Measurements from ENCODE around the gene MFAP3L. TPM values are rescaled to one million over a fixed set of nuclear protein-coding genes. Genes with fewer than 3 reads are reported as not detected.

The MFAP3L gene
- total RNA-seq, 1 experiment from 2014 or later: 5.1 TPM

DNA sequence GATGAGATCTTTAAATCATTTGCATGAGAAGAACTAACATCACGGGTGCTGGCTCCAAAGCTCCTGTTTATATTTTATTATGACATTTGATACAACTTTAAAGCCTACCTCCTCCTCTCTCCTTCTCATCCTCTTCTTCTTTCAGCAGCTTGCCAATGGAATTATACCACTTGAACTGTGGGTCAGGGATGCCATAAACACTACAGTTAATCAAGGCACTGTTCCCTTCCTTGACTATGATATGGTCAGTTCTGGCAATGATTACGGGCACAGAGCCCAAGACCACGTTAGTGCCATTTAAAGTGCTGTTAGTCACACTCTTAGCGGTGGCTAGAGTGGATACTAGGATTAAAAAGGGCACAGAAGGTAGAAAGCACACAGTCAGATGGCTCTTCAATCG lies 20.7 kb downstream of the MFAP3L start:
- Histone ChIP-seq H3K23me2 (ENCODE audit: insufficient read length, low read depth, low read length, poor library complexity, severe bottlenecking) (no peaks in the 10 kb centered on the region), H3K9ac (ENCODE audit: extremely low read depth, insufficient read length, low read length) (no peak overlapping the region), H2BK15ac (ENCODE audit: low read depth, low read length) (no peak overlapping the region), H4K20me1 (ENCODE audit: control insufficient read depth, insufficient read depth, insufficient read length) (no peaks in the 10 kb centered on the region), H3T11ph (ENCODE audit: low read length) (no peak overlapping the region), H3K18ac (ENCODE audit: insufficient read length, low read depth, low read length) (no peak overlapping the region), H3K4ac (ENCODE audit: low read depth, low read length) (no peak overlapping the region), H3K23ac (ENCODE audit: insufficient read length, low read depth, low read length) (no peak overlapping the region), H2BK120ac (ENCODE audit: low read depth, low read length, poor library complexity, severe bottlenecking) (no peak overlapping the region), H2BK20ac (ENCODE audit: low read depth, low read length, poor library complexity, severe bottlenecking) (no peak overlapping the region), H3K79me2 (ENCODE audit: insufficient read depth, low read length) (no peaks in the 10 kb centered on the region), H3K4me2 (ENCODE audit: insufficient read depth, insufficient read length, low read length) (no peak overlapping the region), H4K5ac (ENCODE audit: insufficient read length, low read depth, low read length) (no peak overlapping the region), H2BK12ac (ENCODE audit: insufficient read length, low read depth, low read length) (no peak overlapping the region), H2BK5ac (ENCODE audit: insufficient read length, low read length) (no peak overlapping the region), H3K27me3 (ENCODE audit: insufficient read depth, low read length) (no peaks in the 10 kb centered on the region), H3K9me3 (ENCODE audit: control insufficient read depth, low read depth, low read length) (no peaks in the 10 kb centered on the region), H3K56ac (ENCODE audit: insufficient read length, low read depth, low read length) (no peak overlapping the region), H3K4me1 (ENCODE audit: insufficient read depth, low read length) (peaks cover 7% of the 10 kb centered on the region; the same call in 1 of the 2 replicates), H3K27ac (ENCODE audit: insufficient read length, low read depth, low read length) (no peak overlapping the region), H3K14ac (ENCODE audit: insufficient read depth, low read length) (no peak overlapping the region), H4K8ac (replicated peaks; ENCODE audit: insufficient read length, low read depth, low read length) (no peak overlapping the region), H3K79me1 (ENCODE audit: insufficient read depth, low read depth, low read length, poor library complexity, severe bottlenecking) (no peaks in the 10 kb centered on the region), H2AFZ (ENCODE audit: low read length) (no peak overlapping the region), H2AK5ac (ENCODE audit: insufficient read length, low read length) (no peak overlapping the region), H4K91ac (ENCODE audit: insufficient read length, low read depth, low read length) (no peak overlapping the region)
- H3K27me3 Mint-ChIP-seq (ENCODE audit: low read depth): no peaks in the 10 kb centered on the region
- peaks cover 10 to 15% of the 10 kb centered on the region in 2 experiments for H3K4me1 Mint-ChIP-seq
- TF ChIP-seq, protein P1, sequence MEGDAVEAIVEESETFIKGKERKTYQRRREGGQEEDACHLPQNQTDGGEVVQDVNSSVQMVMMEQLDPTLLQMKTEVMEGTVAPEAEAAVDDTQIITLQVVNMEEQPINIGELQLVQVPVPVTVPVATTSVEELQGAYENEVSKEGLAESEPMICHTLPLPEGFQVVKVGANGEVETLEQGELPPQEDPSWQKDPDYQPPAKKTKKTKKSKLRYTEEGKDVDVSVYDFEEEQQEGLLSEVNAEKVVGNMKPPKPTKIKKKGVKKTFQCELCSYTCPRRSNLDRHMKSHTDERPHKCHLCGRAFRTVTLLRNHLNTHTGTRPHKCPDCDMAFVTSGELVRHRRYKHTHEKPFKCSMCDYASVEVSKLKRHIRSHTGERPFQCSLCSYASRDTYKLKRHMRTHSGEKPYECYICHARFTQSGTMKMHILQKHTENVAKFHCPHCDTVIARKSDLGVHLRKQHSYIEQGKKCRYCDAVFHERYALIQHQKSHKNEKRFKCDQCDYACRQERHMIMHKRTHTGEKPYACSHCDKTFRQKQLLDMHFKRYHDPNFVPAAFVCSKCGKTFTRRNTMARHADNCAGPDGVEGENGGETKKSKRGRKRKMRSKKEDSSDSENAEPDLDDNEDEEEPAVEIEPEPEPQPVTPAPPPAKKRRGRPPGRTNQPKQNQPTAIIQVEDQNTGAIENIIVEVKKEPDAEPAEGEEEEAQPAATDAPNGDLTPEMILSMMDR (conservative IDR thresholded peaks at IDR 0.05): no peak
- no peak for DNase-seq
- no peaks in the 10 kb centered on the region for H3K36me3 Mint-ChIP-seq (ENCODE audit: insufficient read depth in 1 of 3, low read depth in 3 of 3)
- no peak overlapping the region for H3K27ac Mint-ChIP-seq
- H3K4me3 Mint-ChIP-seq: no peak overlapping the region
- no CpG with 5 or more reads among the region's 5 CpGs for WGBS (ENCODE audit: extremely low coverage, insufficient read length, low lambda C conversion rate)
- peaks cover 0 to 3% of the 10 kb centered on the region in 2 experiments; a peak in 3 of 5 replicates for H3K9me3 Mint-ChIP-seq

Measured in H9 (cell line).